SJCRH30 (cell line): ENCODE data around the gene CRTC2. TPM values are rescaled to one million over a fixed set of nuclear protein-coding genes. Genes with fewer than 3 reads are reported as not detected.
A peak's percentile ranks its signal among the peaks of the same experiment; 100 is the strongest.
"Not testable (repeated sequence)": the region's sequence is repeated elsewhere in the genome, so short reads cannot be mapped to it uniquely, and the experiment has no call there.

ENCODE experiments used
- DNase-seq, 2 experiments: peaks; one replicate each; pipeline ENCODE4 v3.0.0-alpha.2; 2015 to 2020
- H3K27ac ChIP-seq: fragments of 250-450 bp; sonication (Bioruptor Pico); 2 replicates; pipeline ENCODE4 v1.5.1; 2020; ENCODE audit warnings: mild to moderate bottlenecking, moderate library complexity
- H3K27me3 ChIP-seq: fragments of 250-450 bp; sonication (Bioruptor Pico); 2 replicates; pipeline ENCODE4 v1.5.1; 2020; ENCODE audit warnings: mild to moderate bottlenecking, moderate library complexity
- H3K36me3 ChIP-seq: fragments of 250-450 bp; sonication (Bioruptor Pico); 2 replicates; pipeline ENCODE4 v1.5.1; 2020; ENCODE audit warnings: mild to moderate bottlenecking, moderate library complexity
- H3K4me1 ChIP-seq: fragments of 250-450 bp; sonication (Bioruptor Pico); 2 replicates; pipeline ENCODE4 v1.5.1; 2020; ENCODE audit warnings: mild to moderate bottlenecking, moderate library complexity
- H3K4me3 ChIP-seq: fragments of 250-450 bp; sonication (Bioruptor Pico); 2 replicates; pipeline ENCODE4 v1.5.1; 2020; ENCODE audit warnings: mild to moderate bottlenecking, moderate library complexity
- H3K9me3 ChIP-seq: fragments of 250-450 bp; sonication (Bioruptor Pico); replicated peaks from 2 replicates; pipeline ENCODE4 v1.5.1; 2020; ENCODE audit warnings: mild to moderate bottlenecking, moderate library complexity
- total RNA-seq: library from RNA; depleted of rRNA; stranded (reverse); fragments of >200 nt; shearing (Covaris generic); gene quantifications from 2 replicates; pipeline ENCODE4 v1.2.3, GENCODE V29; 2014; rRNA removed

CRTC2 gene, protein sequence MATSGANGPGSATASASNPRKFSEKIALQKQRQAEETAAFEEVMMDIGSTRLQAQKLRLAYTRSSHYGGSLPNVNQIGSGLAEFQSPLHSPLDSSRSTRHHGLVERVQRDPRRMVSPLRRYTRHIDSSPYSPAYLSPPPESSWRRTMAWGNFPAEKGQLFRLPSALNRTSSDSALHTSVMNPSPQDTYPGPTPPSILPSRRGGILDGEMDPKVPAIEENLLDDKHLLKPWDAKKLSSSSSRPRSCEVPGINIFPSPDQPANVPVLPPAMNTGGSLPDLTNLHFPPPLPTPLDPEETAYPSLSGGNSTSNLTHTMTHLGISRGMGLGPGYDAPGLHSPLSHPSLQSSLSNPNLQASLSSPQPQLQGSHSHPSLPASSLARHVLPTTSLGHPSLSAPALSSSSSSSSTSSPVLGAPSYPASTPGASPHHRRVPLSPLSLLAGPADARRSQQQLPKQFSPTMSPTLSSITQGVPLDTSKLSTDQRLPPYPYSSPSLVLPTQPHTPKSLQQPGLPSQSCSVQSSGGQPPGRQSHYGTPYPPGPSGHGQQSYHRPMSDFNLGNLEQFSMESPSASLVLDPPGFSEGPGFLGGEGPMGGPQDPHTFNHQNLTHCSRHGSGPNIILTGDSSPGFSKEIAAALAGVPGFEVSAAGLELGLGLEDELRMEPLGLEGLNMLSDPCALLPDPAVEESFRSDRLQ
- total RNA-seq = 10.1 and 13.4 TPM in 2 replicates

- peak within 1 kb of the TSS; percentile 34 for H3K27ac ChIP-seq
- peaks cover 2% of the 10 kb centered on the region; the same call in 1 of the 2 replicates for H3K4me1 ChIP-seq
- peak; percentile 98 for DNase-seq
- no peaks in the 10 kb centered on the region for H3K36me3 ChIP-seq
- no peaks in the 10 kb centered on the region for H3K9me3 ChIP-seq
- no peaks in the 10 kb centered on the region for H3K27me3 ChIP-seq
- H3K4me3 ChIP-seq = peak within 1 kb of the TSS; percentile 81
Measured at GRCh38 chr1:153958111-153958960, at the start of gene CRTC2. Gene CRTC2 (minus strand): TSS chr1:153958612. CDS start chr1:153958497, 115 bp downstream.

DNA sequence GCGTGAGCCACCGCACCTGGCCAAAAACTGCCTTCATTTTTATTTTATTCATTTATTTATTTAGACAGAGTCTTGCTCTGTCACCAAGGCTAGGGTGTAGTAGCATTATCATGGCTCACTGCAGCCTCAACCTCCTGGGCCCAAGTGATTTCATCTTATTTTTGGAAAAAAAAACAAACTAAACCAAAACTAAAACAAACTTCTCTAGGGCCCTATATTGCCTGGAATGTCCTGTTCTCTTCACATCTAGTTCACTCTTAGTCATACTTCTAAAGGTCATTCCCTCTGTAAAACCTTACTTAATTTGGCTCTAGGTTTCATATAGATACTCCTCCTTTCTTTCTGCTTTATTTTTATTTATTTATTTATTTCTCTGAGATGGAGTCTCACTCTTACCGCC lies 47.7 kb upstream of the CRTC2 start:
- DNase-seq = no peak
- Histone ChIP-seq H3K4me1 (peaks cover 6% of the 10 kb centered on the region; the same call in 1 of the 2 replicates), H3K27me3 (no peaks in the 10 kb centered on the region), H3K9me3 (no peaks in the 10 kb centered on the region), H3K4me3 (no peak overlapping the region), H3K27ac (no peak overlapping the region), H3K36me3 (no peaks in the 10 kb centered on the region)

DNA sequence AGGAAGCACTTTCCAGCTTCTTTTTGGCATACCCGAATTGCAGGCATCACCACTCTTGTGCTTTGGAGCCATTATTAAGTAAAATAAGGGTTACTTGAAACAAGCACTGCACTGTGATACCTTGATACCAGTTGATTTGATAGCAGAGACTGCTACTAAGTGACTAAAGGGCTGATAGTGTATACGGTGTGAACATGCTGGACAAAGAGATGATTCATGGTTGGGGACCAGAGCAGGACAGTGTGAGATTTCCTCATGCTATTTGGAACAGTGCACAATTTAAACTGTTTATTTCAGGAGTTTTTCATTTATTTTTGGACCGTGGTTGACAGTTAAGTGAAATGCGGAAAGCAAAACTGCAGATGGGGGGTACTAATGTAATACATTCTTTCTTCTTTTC lies 42.0 kb upstream of the CRTC2 start:
- H3K4me3 ChIP-seq = no peak overlapping the region
- H3K9me3 ChIP-seq = no peaks in the 10 kb centered on the region
- no peak overlapping the region for H3K27ac ChIP-seq
- H3K27me3 ChIP-seq = no peaks in the 10 kb centered on the region
- H3K4me1 ChIP-seq = peaks cover 6% of the 10 kb centered on the region; the same call in 1 of the 2 replicates
- 0 out of 2 replicates have a peak, but pooled peaks cover under 1% of the 10 kb centered on the region for H3K36me3 ChIP-seq
- no peak for DNase-seq

DNA sequence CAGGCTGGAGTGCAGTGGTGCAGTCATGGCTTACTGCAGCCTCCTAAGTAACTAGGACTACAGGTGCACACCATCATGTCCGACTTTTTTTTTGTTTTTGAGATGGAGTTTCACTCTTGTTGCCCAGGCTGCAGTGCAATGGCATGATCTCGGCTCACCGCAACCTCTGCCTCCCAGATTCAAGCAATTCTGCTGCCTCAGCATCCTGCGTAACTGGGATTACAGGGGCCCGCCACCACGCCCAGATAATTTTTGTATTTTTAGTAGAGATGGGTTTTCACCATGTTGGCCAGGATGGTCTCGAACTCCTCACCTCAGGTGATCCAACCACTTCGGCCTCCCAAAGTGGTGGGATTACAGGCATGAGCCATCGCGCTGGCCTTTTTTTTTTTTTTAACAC lies 38.5 kb upstream of the CRTC2 start:
- not testable (repeated sequence) for H3K27ac ChIP-seq, H3K4me1 ChIP-seq, H3K4me3 ChIP-seq, H3K27me3 ChIP-seq, H3K9me3 ChIP-seq, DNase-seq
- H3K36me3 ChIP-seq = peaks cover 31% of the 10 kb centered on the region

GRCh38 chr1:153995640-153996039 lies 37.2 kb upstream of the CRTC2 start:
- no peaks in the 10 kb centered on the region for H3K4me1 ChIP-seq
- peaks cover 40% of the 10 kb centered on the region for H3K36me3 ChIP-seq
- DNase-seq = no peak
- H3K4me3 ChIP-seq = no peak overlapping the region
- H3K27ac ChIP-seq = no peak overlapping the region
- no peaks in the 10 kb centered on the region for H3K27me3 ChIP-seq
- no peaks in the 10 kb centered on the region for H3K9me3 ChIP-seq

GRCh38 chr1:153995202-153995601 lies 36.8 kb upstream of the CRTC2 start:
- H3K27ac ChIP-seq = no peak overlapping the region

GRCh38 chr1:153991806-153992205 lies 33.4 kb upstream of the CRTC2 start:
- no peaks in the 10 kb centered on the region for H3K4me1 ChIP-seq
- H3K9me3 ChIP-seq = no peaks in the 10 kb centered on the region
- H3K36me3 ChIP-seq = peaks cover 40% of the 10 kb centered on the region
- H3K4me3 ChIP-seq = peak overlapping the region; percentile 79
- no peak for DNase-seq
- no peaks in the 10 kb centered on the region for H3K27me3 ChIP-seq
- H3K27ac ChIP-seq = no peak overlapping the region

More at GRCh38 chr1:153995202-153995601, 36.8 kb upstream of the CRTC2 start:
- no peak overlapping the region for H3K4me3 ChIP-seq
- peaks cover 40% of the 10 kb centered on the region for H3K36me3 ChIP-seq
- DNase-seq = no peak
- no peaks in the 10 kb centered on the region for H3K27me3 ChIP-seq
- H3K4me1 ChIP-seq = no peaks in the 10 kb centered on the region
- no peaks in the 10 kb centered on the region for H3K9me3 ChIP-seq

DNA sequence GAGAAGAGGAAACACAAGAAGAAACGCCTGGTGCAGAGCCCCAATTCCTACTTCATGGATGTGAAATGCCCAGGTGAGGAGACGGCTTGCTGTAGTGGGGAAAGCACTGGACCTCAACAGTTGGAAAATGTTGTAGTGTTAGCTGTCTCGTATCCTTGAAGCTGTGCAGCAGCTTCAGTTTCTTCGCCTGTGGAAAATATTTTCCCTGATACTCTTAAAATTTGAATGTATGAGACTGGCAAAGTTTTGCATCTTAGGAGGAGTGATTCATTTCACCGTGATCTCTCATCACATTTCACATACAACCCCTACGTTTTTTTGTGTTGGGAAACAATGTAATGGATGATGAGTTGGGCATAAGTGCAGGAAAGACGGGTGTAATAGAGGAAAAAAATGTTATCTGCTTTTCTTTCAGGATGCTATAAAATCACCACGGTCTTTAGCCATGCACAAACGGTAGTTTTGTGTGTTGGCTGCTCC lies 32.8 kb upstream of the CRTC2 start:
- Histone ChIP-seq H3K9me3 (no peaks in the 10 kb centered on the region), H3K4me1 (no peaks in the 10 kb centered on the region), H3K27me3 (no peaks in the 10 kb centered on the region), H3K27ac (peak overlapping the region; percentile 77), H3K4me3 (peak overlapping the region; percentile 79), H3K36me3 (peaks cover 40% of the 10 kb centered on the region)
- DNase-seq = no peak

DNA sequence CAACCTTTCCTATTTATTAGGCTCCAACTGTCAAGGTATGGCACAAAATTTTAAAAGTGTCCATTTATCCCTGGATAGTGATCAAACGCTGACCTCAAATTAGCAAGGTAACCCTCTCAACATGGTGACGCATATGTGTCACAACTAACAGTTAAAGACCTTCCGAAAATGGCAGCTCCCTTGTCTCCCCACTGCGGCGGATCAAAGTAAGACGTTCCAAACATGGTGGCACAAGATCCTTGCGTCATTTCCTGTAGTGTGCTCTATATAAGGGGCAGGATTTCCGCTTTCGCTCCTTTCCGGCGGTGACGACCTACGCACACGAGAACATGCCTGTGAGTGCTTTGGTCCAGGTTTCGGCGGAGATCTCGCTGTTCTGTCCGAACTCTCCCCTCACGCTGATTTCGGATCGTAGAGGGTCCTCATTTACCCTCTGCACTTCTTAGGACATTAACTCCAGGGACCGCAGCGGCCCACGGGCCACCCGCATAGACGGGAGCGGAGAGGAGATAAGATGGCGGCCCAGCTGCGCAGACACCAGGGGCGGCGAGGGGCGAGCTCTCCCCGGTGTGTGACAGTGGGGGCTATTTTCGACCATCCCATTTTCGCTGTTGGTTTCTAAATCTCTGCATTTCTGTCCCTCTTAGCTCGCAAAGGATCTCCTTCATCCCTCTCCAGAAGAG lies 32.2 kb upstream of the CRTC2 start, which contains the start of gene RPS27:
Gene RPS27, plus strand, starts transcription at position 295 of the 683 bp plus-strand sequence. Its CDS starts 35 bp downstream, at position 330.
- Histone ChIP-seq H3K27ac (peak within 1 kb of the TSS; percentile 77), H3K27me3 (no peaks in the 10 kb centered on the region), H3K4me3 (peak within 1 kb of the TSS; percentile 79), H3K36me3 (peaks cover 40% of the 10 kb centered on the region), H3K9me3 (no peaks in the 10 kb centered on the region), H3K4me1 (no peaks in the 10 kb centered on the region)
- DNase-seq = peak; percentile 96 to 98

- Histone ChIP-seq H3K4me3 (no peak overlapping the region), H3K36me3 (peaks cover 21% of the 10 kb centered on the region), H3K27me3 (no peaks in the 10 kb centered on the region), H3K27ac (no peak overlapping the region), H3K9me3 (no peaks in the 10 kb centered on the region), H3K4me1 (no peaks in the 10 kb centered on the region; the same call in none of the 2 replicates)
- no peak for DNase-seq
Measured at GRCh38 chr1:153987621-153988020, 29.2 kb upstream of the CRTC2 start.

- peak; percentile 84 to 90 for DNase-seq
- Histone ChIP-seq H3K36me3 (peaks cover 7% of the 10 kb centered on the region), H3K27me3 (no peaks in the 10 kb centered on the region), H3K4me1 (no peaks in the 10 kb centered on the region; the same call in none of the 2 replicates), H3K27ac (peak within 1 kb of the TSS; percentile 56), H3K4me3 (peak within 1 kb of the TSS; percentile 86), H3K9me3 (no peaks in the 10 kb centered on the region)
Measured at GRCh38 chr1:153985941-153986761, 27.7 kb upstream of the CRTC2 start, which contains the start of gene RAB13. Gene RAB13 (minus strand): TSS chr1:153986339. CDS start chr1:153986236, 103 bp downstream.

DNA sequence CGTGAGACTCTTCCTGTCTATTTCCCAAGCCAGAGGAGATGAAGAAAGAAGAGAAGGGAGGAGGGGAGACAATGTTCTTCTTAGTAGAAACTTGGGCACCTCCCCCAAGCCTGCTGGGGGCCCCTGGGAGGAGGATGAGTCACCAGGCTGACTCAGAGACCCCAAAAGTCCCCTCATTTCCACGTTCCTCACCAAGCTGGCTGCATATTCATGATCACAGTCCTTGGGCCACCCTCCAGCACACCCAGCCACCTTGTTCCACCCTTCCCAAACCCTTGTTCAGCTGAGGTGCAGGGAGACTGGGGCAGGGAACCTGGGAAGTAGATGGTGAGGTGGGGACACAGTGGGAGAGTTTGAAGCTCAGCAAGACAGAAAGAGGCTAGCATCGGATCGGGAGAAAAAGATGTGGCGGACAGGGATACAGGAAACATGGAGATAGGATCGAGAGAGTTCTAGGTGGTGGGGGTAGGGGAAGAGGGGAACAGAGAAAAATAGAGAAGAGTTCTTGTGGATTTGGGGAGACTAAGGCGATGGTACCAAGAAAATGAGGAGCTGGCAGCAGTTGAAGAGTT lies 27.0 kb upstream of the CRTC2 start:
- Histone ChIP-seq H3K27ac (peak overlapping the region; percentile 43; the same call in 1 of the 2 replicates), H3K4me3 (peak overlapping the region; percentile 86), H3K9me3 (no peaks in the 10 kb centered on the region), H3K4me1 (no peaks in the 10 kb centered on the region; the same call in none of the 2 replicates), H3K27me3 (no peaks in the 10 kb centered on the region), H3K36me3 (peaks cover 5% of the 10 kb centered on the region)
- no peak for DNase-seq
